Neural progenitor cell (in vitro differentiated cells): ENCODE data around the gene TNMD.

Experiments
- CTCF ChIP-seq: fragments of 200-600 bp; sonication (generic); IDR thresholded peaks from 2 replicates; pipeline ENCODE4 v1.5.1; 2017; ENCODE audit warnings: antibody characterized with exemption, mild to moderate bottlenecking
- EZH2 ChIP-seq: fragments of 200-600 bp; sonication (generic); IDR thresholded peaks from 2 replicates; pipeline ENCODE4 v1.6.1; 2017; ENCODE audit warnings: antibody characterized with exemption, mild to moderate bottlenecking, moderate library complexity
- EZH2phosphoT487 ChIP-seq: fragments of 200-600 bp; sonication (generic); IDR thresholded peaks from 2 replicates; pipeline ENCODE4 v1.6.1; 2017; ENCODE audit warnings: antibody characterized with exemption

GRCh38 chrX:100647095-100647494 lies 62.4 kb downstream of the TNMD start:
- TF ChIP-seq EZH2 = no peak
- no peak for TF ChIP-seq CTCF
- TF ChIP-seq EZH2phosphoT487 = no peak
